Measurements from ENCODE around the gene BAIAP2L1. TPM values are rescaled to one million over a fixed set of nuclear protein-coding genes. Genes with fewer than 3 reads are reported as not detected.

Gene BAIAP2L1
- total and polyA plus RNA-seq, 2 of the 8 experiments (the other 6 are each of a cell fraction or from before 2014, with no cell fraction given), result 19.2 to 42.9 TPM

- FAIRE-seq, result no peak
- Histone ChIP-seq H4K5ac (ENCODE audit: insufficient read length, low read depth, low read length) (no peak overlapping the region), H2BK20ac (ENCODE audit: low read length) (no peak overlapping the region), H3K27ac (ENCODE audit: low read depth, low read length) (no peak overlapping the region), H3K18ac (ENCODE audit: extremely low read depth, low read length) (no peak overlapping the region), H3K79me1 (ENCODE audit: low read depth, low read length) (no peaks in the 10 kb centered on the region), H3K4ac (replicated peaks; ENCODE audit: insufficient read length, low read depth, low read length) (no peak overlapping the region), H4K20me1 (replicated peaks in 1 of 2; ENCODE audit: control insufficient read depth in 1 of 2, insufficient read depth in 2 of 2, low read length in 2 of 2) (no peaks in the 10 kb centered on the region), H2AFZ (ENCODE audit: low read length) (no peak overlapping the region), H2BK120ac (replicated peaks; ENCODE audit: low read depth, low read length) (no peak overlapping the region), H3K79me2 (ENCODE audit: control insufficient read depth in 1 of 2, insufficient read depth in 2 of 2, low read length in 2 of 2) (no peaks in the 10 kb centered on the region), H3K4me3 (ENCODE audit: extremely low read depth in 1 of 4, insufficient read depth in 2 of 4, low read depth in 3 of 4, low read length in 4 of 4) (no peak overlapping the region), H3K23ac (ENCODE audit: insufficient read length) (no peak overlapping the region), H3K23me2 (ENCODE audit: low read depth, low read length) (no peaks in the 10 kb centered on the region), H3K9me3 (ENCODE audit: insufficient read depth in 2 of 2, low read depth in 1 of 2, low read length in 1 of 2) (no peaks in the 10 kb centered on the region), H4K91ac (replicated peaks; ENCODE audit: insufficient read length, low read length) (no peak overlapping the region), H3K14ac (ENCODE audit: insufficient read length) (no peak overlapping the region), H2BK15ac (ENCODE audit: low read length) (no peak overlapping the region), H2AK5ac (ENCODE audit: low read depth, low read length) (no peak overlapping the region), H4K8ac (ENCODE audit: extremely low read depth, insufficient read depth, low read length) (no peak overlapping the region), H3K36me3 (ENCODE audit: control insufficient read depth in 2 of 4, insufficient read depth in 4 of 4, low read length in 3 of 4) (no peaks in the 10 kb centered on the region), H3K27me3 (replicated peaks in 1 of 4; ENCODE audit: control insufficient read depth in 3 of 4, extremely low read depth in 1 of 4, insufficient read depth in 3 of 4, low read length in 3 of 4) (no peaks in the 10 kb centered on the region), H2BK12ac (ENCODE audit: low read depth, low read length) (no peak overlapping the region), H3K4me2 (ENCODE audit: insufficient read depth in 1 of 2, low read depth in 2 of 2, low read length in 2 of 2) (no peak overlapping the region), H3K56ac (replicated peaks; ENCODE audit: insufficient read length, low read depth, low read length) (no peak overlapping the region), H3K9ac (replicated peaks in 1 of 4; ENCODE audit: extremely low read depth in 1 of 4, low read depth in 3 of 4, low read length in 3 of 4) (no peak overlapping the region), H3K4me1 (replicated peaks in 1 of 4; ENCODE audit: control insufficient read depth in 3 of 4, insufficient read depth in 4 of 4, low read length in 3 of 4) (peaks cover 0 to 2% (median 0%) of the 10 kb centered on the region in 4 experiments; a peak in 3 of 7 replicates), H2BK5ac (ENCODE audit: low read depth, low read length) (no peak overlapping the region)
- DNase-seq (ENCODE audit: low read depth in 1 of 2, low spot score in 2 of 2), result no peak
- POLR2A ChIA-PET (ENCODE audit: partially characterized antibody), result no interaction called here
- 80% methylated on average over 5 of the region's 5 CpGs; no CpG with 5 or more reads in 1 of the 2 experiments for WGBS, 2 experiments (ENCODE audit: extremely low coverage in 1 of 2, insufficient coverage in 1 of 2, insufficient read length in 1 of 2, insufficient replicate concordance in 2 of 2, low coverage in 1 of 2, low lambda C conversion rate in 2 of 2, missing lambda C conversion rate in 1 of 2)
- CTCF ChIA-PET (ENCODE audit: partially characterized antibody), result no interaction called here
- TF ChIP-seq POLR2AphosphoS5 (IDR thresholded peaks at IDR 0.05; ENCODE audit: low read depth, low read length), result no peak
- no peak for TF ChIP-seq HDAC2 (IDR thresholded peaks at IDR 0.05; ENCODE audit: borderline replicate concordance in 1 of 2, low read depth in 2 of 2, low read length in 2 of 2)
- TF ChIP-seq ATF3 (IDR thresholded peaks at IDR 0.05; ENCODE audit: insufficient read depth, low read depth, low read length), result no peak
- TF ChIP-seq KDM4A (IDR thresholded peaks at IDR 0.05; ENCODE audit: low read depth, low read length, severe bottlenecking), result no peak
- TF ChIP-seq USF2 (IDR thresholded peaks at IDR 0.05; ENCODE audit: low read length), result no peak
- TF ChIP-seq EGR1 (IDR thresholded peaks at IDR 0.05; ENCODE audit: borderline replicate concordance, low read depth, low read length), result no peak
- TF ChIP-seq NRF1 (IDR thresholded peaks at IDR 0.05; ENCODE audit: low read depth, low read length), result no peak
- no peak for TF ChIP-seq CTBP2 (IDR thresholded peaks at IDR 0.05; ENCODE audit: borderline replicate concordance, insufficient read depth, insufficient read length, low read length)
- no peak for TF ChIP-seq CREB1 (IDR thresholded peaks at IDR 0.05)
- TF ChIP-seq TBP (IDR thresholded peaks at IDR 0.05; ENCODE audit: low read depth, low read length), result no peak
- TF ChIP-seq BACH1 (IDR thresholded peaks at IDR 0.05; ENCODE audit: low read length), result no peak
- TF ChIP-seq NANOG (IDR thresholded peaks at IDR 0.05; ENCODE audit: insufficient read depth, low read depth, low read length, poor library complexity, severe bottlenecking), result no peak
- TF ChIP-seq SRF (IDR thresholded peaks at IDR 0.05; ENCODE audit: low read depth, low read length), result no peak
These were observed 124.6 kb downstream of the BAIAP2L1 start for GRCh38 chr7:98276241-98276761.
